Body of pancreas (tissue), 4 donors: ENCODE results near the gene LINC01488. TPM values are rescaled to one million over a fixed set of nuclear protein-coding genes. Genes with fewer than 3 reads are reported as not detected.

Source experiments
- ATAC-seq: fragments of 150-250 bp; one replicate; pipeline ENCODE4 v1.9.1; 2016
- DNase-seq, 4 donors: peaks; one replicate each; pipeline ENCODE4 v3.0.0-alpha.2; 2019
- H3K27ac ChIP-seq, 4 donors: fragments of 200-600 bp; sonication (generic); 1 replicate in 3 of 4; 2 replicates in 1 of 4; pipeline versions ENCODE4 v1.5.1 to v1.6.1; 2016 to 2019; ENCODE audit warnings: mild to moderate bottlenecking in 1 of 4, mixed read lengths in 1 of 4, moderate library complexity in 1 of 4
- H3K27me3 ChIP-seq, 2 donors: fragments of 200-600 bp; sonication (generic); one replicate each; pipeline ENCODE4 v1.6.0; 2016; ENCODE audit warnings: mild to moderate bottlenecking in 1 of 2
- H3K36me3 ChIP-seq, 2 donors: fragments of 200-600 bp; sonication (generic); replicated peaks in 1 of 2; 2 replicates each; pipeline ENCODE4 v1.5.1; 2016; ENCODE audit warnings: low read depth in 2 of 2; ENCODE audit not compliant: insufficient read depth in 1 of 2
- H3K4me1 ChIP-seq: fragments of 200-600 bp; sonication (generic); one replicate; pipeline ENCODE4 v1.6.0; 2016
- H3K4me3 ChIP-seq, 2 donors: fragments of 200-600 bp; sonication (generic); 1 replicate in 1 of 2; 2 replicates in 1 of 2; pipeline ENCODE4 v1.5.1; 2016 to 2019
- H3K9me3 ChIP-seq, 3 donors: fragments of 200-600 bp; sonication (generic); 1 replicate in 2 of 3; 2 replicates in 1 of 3; pipeline ENCODE4 v1.5.1; 2016
- POLR2A ChIP-seq, 3 donors: fragments of 450-650 bp; IDR thresholded peaks; one replicate each; pipeline ENCODE4 v1.6.1; 2016; ENCODE audit warnings: antibody characterized with exemption in 3 of 3, mild to moderate bottlenecking in 2 of 3
- WGBS, 2 donors: methylation state at CpG; one replicate each; pipeline ENCODE4 v1.1.5; 2017; 5-methylcytosine and 5-hydroxymethylcytosine counted together
- intact Hi-C: fragments of 100-400 bp; cut with DNase I; formaldehyde crosslinking; loops from one replicate; pipeline ENCODE4 v1.15.1; 2023
- total RNA-seq, 2 donors: library from RNA; depleted of rRNA; stranded (reverse); fragments of >200 nt; gene quantifications; one replicate each; pipeline ENCODE4 v1.1.0, GENCODE V29; 2016
- TF ChIP-seq, protein P1 (sequence below), 7 experiments: fragments of 450-650 bp in 4 of 7; fragments of 200-600 bp in 3 of 7; sonication (generic) in 3 of 7; IDR thresholded peaks; one replicate each; pipeline ENCODE4 v1.5.1; 2016 to 2019; ENCODE audit warnings: antibody characterized with exemption in 7 of 7

Gene LINC01488
- total RNA-seq, 2 donors from 2014 or later = not detected

DNA sequence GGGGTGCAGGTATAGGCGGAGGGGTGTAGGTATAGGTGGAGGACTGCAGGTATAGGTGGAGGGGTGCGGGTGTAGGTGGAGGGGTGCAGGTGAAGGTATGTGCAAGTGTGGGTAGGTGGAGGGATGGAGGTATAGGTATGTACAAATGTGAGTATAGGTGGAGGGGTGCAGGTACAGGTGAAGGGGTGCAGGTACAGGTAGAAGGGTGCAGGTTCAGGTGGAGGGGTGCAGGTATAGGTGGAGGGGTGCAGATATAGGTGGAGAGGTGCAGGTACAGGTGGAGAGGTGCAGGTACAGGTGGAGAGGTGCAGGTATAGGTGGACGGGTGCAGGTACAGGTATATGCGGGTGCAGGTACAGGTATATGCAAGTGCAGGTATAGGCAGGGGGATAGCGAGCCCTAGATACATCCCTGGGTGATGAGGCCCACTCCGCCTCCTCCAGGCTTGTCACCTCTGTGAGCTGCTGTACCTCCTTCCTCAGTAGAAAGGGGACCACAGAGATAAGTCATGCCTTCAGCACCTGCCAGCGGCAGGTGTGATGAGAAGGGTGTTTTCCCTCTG lies 17.2 kb downstream of the LINC01488 start:
- no peaks in the 10 kb centered on the region for H3K9me3 ChIP-seq
- H3K27ac ChIP-seq = no peak overlapping the region
- 78 to 84% methylated on average over 7 of the region's 7 CpGs for WGBS, 2 donors
- no peak for TF ChIP-seq POLR2A (IDR thresholded peaks at IDR 0.05)
- TF ChIP-seq, protein P1, sequence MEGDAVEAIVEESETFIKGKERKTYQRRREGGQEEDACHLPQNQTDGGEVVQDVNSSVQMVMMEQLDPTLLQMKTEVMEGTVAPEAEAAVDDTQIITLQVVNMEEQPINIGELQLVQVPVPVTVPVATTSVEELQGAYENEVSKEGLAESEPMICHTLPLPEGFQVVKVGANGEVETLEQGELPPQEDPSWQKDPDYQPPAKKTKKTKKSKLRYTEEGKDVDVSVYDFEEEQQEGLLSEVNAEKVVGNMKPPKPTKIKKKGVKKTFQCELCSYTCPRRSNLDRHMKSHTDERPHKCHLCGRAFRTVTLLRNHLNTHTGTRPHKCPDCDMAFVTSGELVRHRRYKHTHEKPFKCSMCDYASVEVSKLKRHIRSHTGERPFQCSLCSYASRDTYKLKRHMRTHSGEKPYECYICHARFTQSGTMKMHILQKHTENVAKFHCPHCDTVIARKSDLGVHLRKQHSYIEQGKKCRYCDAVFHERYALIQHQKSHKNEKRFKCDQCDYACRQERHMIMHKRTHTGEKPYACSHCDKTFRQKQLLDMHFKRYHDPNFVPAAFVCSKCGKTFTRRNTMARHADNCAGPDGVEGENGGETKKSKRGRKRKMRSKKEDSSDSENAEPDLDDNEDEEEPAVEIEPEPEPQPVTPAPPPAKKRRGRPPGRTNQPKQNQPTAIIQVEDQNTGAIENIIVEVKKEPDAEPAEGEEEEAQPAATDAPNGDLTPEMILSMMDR (IDR thresholded peaks at IDR 0.05) = no peak
- ATAC-seq = no peak
- intact Hi-C loops = no loop called here
- peaks cover 19% of the 10 kb centered on the region for H3K4me1 ChIP-seq
- H3K27me3 ChIP-seq = no peaks in the 10 kb centered on the region
- no peaks in the 10 kb centered on the region for H3K36me3 ChIP-seq
- DNase-seq = peak in 1 of 4 donors; percentile 2
- H3K4me3 ChIP-seq = no peak overlapping the region

GRCh38 chr11:69499186-69499917 lies 17.9 kb downstream of the LINC01488 start:
- WGBS, 2 donors = 58 to 74% methylated on average over 12 to 13 of the region's 13 CpGs
- TF ChIP-seq POLR2A (IDR thresholded peaks at IDR 0.05) = no peak
- TF ChIP-seq, protein P1 (IDR thresholded peaks at IDR 0.05) = no peak
- DNase-seq (peak in 1 of 4 donors; percentile 10), ATAC-seq (no peak)
- no peaks in the 10 kb centered on the region for H3K36me3 ChIP-seq
- no peaks in the 10 kb centered on the region for H3K9me3 ChIP-seq
- H3K27ac ChIP-seq = no peak overlapping the region
- intact Hi-C loops = no loop called here
- peaks cover 19% of the 10 kb centered on the region for H3K4me1 ChIP-seq
- no peak overlapping the region for H3K4me3 ChIP-seq
- no peaks in the 10 kb centered on the region for H3K27me3 ChIP-seq

- ATAC-seq (no peak), DNase-seq (peak in 1 of 4 donors; percentile 7)
- intact Hi-C loops = no loop called here
- Histone ChIP-seq H3K9me3 (no peaks in the 10 kb centered on the region), H3K36me3 (no peaks in the 10 kb centered on the region), H3K27ac (no peak overlapping the region), H3K4me3 (no peak overlapping the region), H3K4me1 (peaks cover 19% of the 10 kb centered on the region), H3K27me3 (no peaks in the 10 kb centered on the region)
- 70 to 81% methylated on average over 8 to 9 of the region's 10 CpGs for WGBS, 2 donors
- TF ChIP-seq, protein P1 (IDR thresholded peaks at IDR 0.05) = no peak
- TF ChIP-seq POLR2A (IDR thresholded peaks at IDR 0.05) = no peak
Measured at GRCh38 chr11:69499918-69500284, 18.4 kb downstream of the LINC01488 start.

DNA sequence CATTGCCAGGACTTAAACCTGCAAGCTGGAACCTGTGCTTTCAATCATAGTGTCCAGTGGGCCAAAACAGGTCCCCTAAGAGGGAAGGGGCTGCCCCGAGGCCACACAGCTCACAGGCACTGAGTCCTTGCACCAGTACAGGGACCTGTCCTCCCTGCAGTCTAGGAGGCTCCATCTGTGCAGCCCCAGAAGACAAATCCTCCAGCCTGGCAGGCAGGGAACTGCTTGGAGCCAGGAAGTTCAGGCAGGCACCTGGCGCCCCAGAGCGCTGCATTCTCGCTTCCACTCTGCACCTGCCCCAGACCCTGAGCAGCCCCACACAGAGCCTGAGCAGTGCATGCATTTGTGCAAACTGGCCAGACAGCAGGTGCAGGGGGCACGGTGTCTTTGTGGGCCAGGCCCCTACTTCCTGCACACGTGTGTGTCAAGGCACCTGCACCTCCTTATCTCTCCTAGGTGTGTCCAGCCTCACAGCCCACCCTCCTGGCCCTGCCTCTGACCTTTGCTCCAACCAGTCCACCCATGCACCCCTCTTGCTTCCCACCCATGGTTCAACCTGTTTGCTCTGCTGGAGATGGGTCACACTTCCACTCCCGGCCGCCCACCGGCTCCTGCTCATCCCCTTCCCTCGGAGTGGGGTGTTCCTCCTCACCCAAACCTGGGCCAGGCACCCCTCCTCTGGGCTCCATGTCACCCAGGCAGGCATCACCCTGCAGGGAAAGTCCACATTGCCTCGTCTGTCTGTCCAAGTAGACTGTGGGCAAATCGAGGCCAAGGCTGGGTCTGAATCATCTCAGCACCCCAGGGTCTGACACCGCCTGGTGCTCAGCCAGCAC lies 19.0 kb downstream of the LINC01488 start:
- intact Hi-C loops = no loop called here
- Histone ChIP-seq H3K27me3 (no peaks in the 10 kb centered on the region), H3K9me3 (no peaks in the 10 kb centered on the region), H3K36me3 (no peaks in the 10 kb centered on the region), H3K4me3 (no peak overlapping the region), H3K27ac (no peak overlapping the region), H3K4me1 (peaks cover 19% of the 10 kb centered on the region)
- 63 to 71% methylated on average over 10 to 13 of the region's 13 CpGs for WGBS, 2 donors
- ATAC-seq = no peak
- peak in 1 of 4 donors; percentile 10 for DNase-seq
- TF ChIP-seq POLR2A (IDR thresholded peaks at IDR 0.05) = no peak
- TF ChIP-seq, protein P1 (IDR thresholded peaks at IDR 0.05) = no peak
